ENCODE data around the gene SCFD2.

SCFD2 gene

GRCh38 chr4:53367721-53368120, 1.9 kb upstream of the SCFD2 start:
- Histone ChIP-seq H3K36me3 (ENCODE audit: control insufficient read depth in 1 of 2, insufficient read depth in 2 of 2, low read length in 2 of 2) (no peaks in the 10 kb centered on the region), H3K9ac (ENCODE audit: low read depth in 1 of 2, low read length in 2 of 2) (no peak overlapping the region), H3K27ac (ENCODE audit: low read depth, low read length) (no peak overlapping the region), H3K4me1 (ENCODE audit: control insufficient read depth in 1 of 2, insufficient read depth in 2 of 2, low read length in 2 of 2) (peaks cover 13 to 18% of the 10 kb centered on the region in 2 donors), H3K9me3 (ENCODE audit: control insufficient read depth in 1 of 2, low read length in 2 of 2) (no peaks in the 10 kb centered on the region), H3K27me3 (ENCODE audit: control insufficient read depth in 1 of 2, insufficient read depth in 2 of 2, low read length in 2 of 2) (peaks cover 4% of the 10 kb centered on the region in 2 donors), H3K4me3 (ENCODE audit: low read depth in 1 of 2, low read length in 2 of 2) (no peak overlapping the region)

- Histone ChIP-seq H3K27me3 (ENCODE audit: control insufficient read depth in 1 of 2, insufficient read depth in 2 of 2, low read length in 2 of 2) (peaks cover 4% of the 10 kb centered on the region in 2 donors), H3K4me1 (ENCODE audit: control insufficient read depth in 1 of 2, insufficient read depth in 2 of 2, low read length in 2 of 2) (peaks cover 20 to 24% of the 10 kb centered on the region in 2 donors), H3K4me3 (ENCODE audit: low read depth in 1 of 2, low read length in 2 of 2) (peak overlapping the region; percentile 98 to 99), H3K9me3 (ENCODE audit: control insufficient read depth in 1 of 2, low read length in 2 of 2) (no peaks in the 10 kb centered on the region), H3K36me3 (ENCODE audit: control insufficient read depth in 1 of 2, insufficient read depth in 2 of 2, low read length in 2 of 2) (no peaks in the 10 kb centered on the region), H3K27ac (ENCODE audit: low read depth, low read length) (no peak overlapping the region), H3K9ac (ENCODE audit: low read depth in 1 of 2, low read length in 2 of 2) (peak overlapping the region; percentile 68 to 73)
Observed at GRCh38 chr4:53366301-53366716, 448 bp upstream of the SCFD2 start.

DNA sequence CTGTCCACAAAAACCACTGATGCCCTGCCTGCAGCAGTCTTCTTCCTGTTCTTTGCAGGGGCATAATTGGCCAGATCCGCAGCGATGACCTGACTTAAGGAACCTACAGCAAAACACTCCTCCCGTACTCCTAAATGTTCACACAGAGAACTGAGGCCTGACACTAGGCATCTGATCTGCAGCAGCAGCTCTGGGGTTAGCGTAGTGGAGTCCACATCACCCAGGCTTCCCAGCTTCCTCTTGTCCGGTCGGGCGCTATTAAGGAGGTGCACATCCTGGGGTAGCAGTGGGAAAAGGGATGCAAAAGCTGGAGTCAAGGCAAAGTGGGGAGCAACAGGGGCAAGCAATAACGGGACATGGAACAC, 758 bp downstream of the SCFD2 start:
- Histone ChIP-seq H3K9me3 (ENCODE audit: control insufficient read depth in 1 of 2, low read length in 2 of 2) (no peaks in the 10 kb centered on the region), H3K27ac (ENCODE audit: low read depth, low read length) (no peak overlapping the region), H3K4me3 (ENCODE audit: low read depth in 1 of 2, low read length in 2 of 2) (peak overlapping the region; percentile 98 to 99), H3K27me3 (ENCODE audit: control insufficient read depth in 1 of 2, insufficient read depth in 2 of 2, low read length in 2 of 2) (peaks cover 4% of the 10 kb centered on the region in 2 donors), H3K4me1 (ENCODE audit: control insufficient read depth in 1 of 2, insufficient read depth in 2 of 2, low read length in 2 of 2) (peaks cover 20 to 24% of the 10 kb centered on the region in 2 donors), H3K9ac (ENCODE audit: low read depth in 1 of 2, low read length in 2 of 2) (peak overlapping the region; percentile 68 to 85), H3K36me3 (ENCODE audit: control insufficient read depth in 1 of 2, insufficient read depth in 2 of 2, low read length in 2 of 2) (no peaks in the 10 kb centered on the region)

GRCh38 chr4:53364624-53365023, 1.2 kb downstream of the SCFD2 start:
- no peaks in the 10 kb centered on the region for H3K36me3 ChIP-seq (ENCODE audit: control insufficient read depth in 1 of 2, insufficient read depth in 2 of 2, low read length in 2 of 2)
- peaks cover 20 to 24% of the 10 kb centered on the region in 2 donors for H3K4me1 ChIP-seq (ENCODE audit: control insufficient read depth in 1 of 2, insufficient read depth in 2 of 2, low read length in 2 of 2)
- no peaks in the 10 kb centered on the region for H3K9me3 ChIP-seq (ENCODE audit: control insufficient read depth in 1 of 2, low read length in 2 of 2)
- H3K27me3 ChIP-seq (ENCODE audit: control insufficient read depth in 1 of 2, insufficient read depth in 2 of 2, low read length in 2 of 2): peaks cover 4% of the 10 kb centered on the region in 2 donors
- peak overlapping the region; percentile 68 to 85 for H3K9ac ChIP-seq (ENCODE audit: low read depth in 1 of 2, low read length in 2 of 2)
- H3K27ac ChIP-seq (ENCODE audit: low read depth, low read length): no peak overlapping the region
- peak overlapping the region; percentile 98 to 99 for H3K4me3 ChIP-seq (ENCODE audit: low read depth in 1 of 2, low read length in 2 of 2)

- H3K4me3 ChIP-seq (ENCODE audit: low read depth in 1 of 2, low read length in 2 of 2): peak overlapping the region in 1 of 2 donors; percentile 26
- H3K27ac ChIP-seq (ENCODE audit: low read depth, low read length): no peak overlapping the region
- no peaks in the 10 kb centered on the region for H3K27me3 ChIP-seq (ENCODE audit: control insufficient read depth in 1 of 2, insufficient read depth in 2 of 2, low read length in 2 of 2)
- no peaks in the 10 kb centered on the region for H3K36me3 ChIP-seq (ENCODE audit: control insufficient read depth in 1 of 2, insufficient read depth in 2 of 2, low read length in 2 of 2)
- no peak overlapping the region for H3K9ac ChIP-seq (ENCODE audit: low read depth in 1 of 2, low read length in 2 of 2)
- peaks cover 20 to 24% of the 10 kb centered on the region in 2 donors for H3K4me1 ChIP-seq (ENCODE audit: control insufficient read depth in 1 of 2, insufficient read depth in 2 of 2, low read length in 2 of 2)
- H3K9me3 ChIP-seq (ENCODE audit: control insufficient read depth in 1 of 2, low read length in 2 of 2): no peaks in the 10 kb centered on the region
Observed at GRCh38 chr4:53362093-53362492, 3.8 kb downstream of the SCFD2 start.

- no peaks in the 10 kb centered on the region for H3K36me3 ChIP-seq (ENCODE audit: control insufficient read depth in 1 of 2, insufficient read depth in 2 of 2, low read length in 2 of 2)
- no peaks in the 10 kb centered on the region for H3K9me3 ChIP-seq (ENCODE audit: control insufficient read depth in 1 of 2, low read length in 2 of 2)
- H3K27ac ChIP-seq (ENCODE audit: low read depth, low read length): no peak overlapping the region
- no peak overlapping the region for H3K4me3 ChIP-seq (ENCODE audit: low read depth in 1 of 2, low read length in 2 of 2)
- no peak overlapping the region for H3K9ac ChIP-seq (ENCODE audit: low read depth in 1 of 2, low read length in 2 of 2)
- peaks cover 20 to 21% of the 10 kb centered on the region in 2 donors for H3K4me1 ChIP-seq (ENCODE audit: control insufficient read depth in 1 of 2, insufficient read depth in 2 of 2, low read length in 2 of 2)
- H3K27me3 ChIP-seq (ENCODE audit: control insufficient read depth in 1 of 2, insufficient read depth in 2 of 2, low read length in 2 of 2): no peaks in the 10 kb centered on the region
Observed at GRCh38 chr4:53361451-53361850, 4.4 kb downstream of the SCFD2 start.

DNA sequence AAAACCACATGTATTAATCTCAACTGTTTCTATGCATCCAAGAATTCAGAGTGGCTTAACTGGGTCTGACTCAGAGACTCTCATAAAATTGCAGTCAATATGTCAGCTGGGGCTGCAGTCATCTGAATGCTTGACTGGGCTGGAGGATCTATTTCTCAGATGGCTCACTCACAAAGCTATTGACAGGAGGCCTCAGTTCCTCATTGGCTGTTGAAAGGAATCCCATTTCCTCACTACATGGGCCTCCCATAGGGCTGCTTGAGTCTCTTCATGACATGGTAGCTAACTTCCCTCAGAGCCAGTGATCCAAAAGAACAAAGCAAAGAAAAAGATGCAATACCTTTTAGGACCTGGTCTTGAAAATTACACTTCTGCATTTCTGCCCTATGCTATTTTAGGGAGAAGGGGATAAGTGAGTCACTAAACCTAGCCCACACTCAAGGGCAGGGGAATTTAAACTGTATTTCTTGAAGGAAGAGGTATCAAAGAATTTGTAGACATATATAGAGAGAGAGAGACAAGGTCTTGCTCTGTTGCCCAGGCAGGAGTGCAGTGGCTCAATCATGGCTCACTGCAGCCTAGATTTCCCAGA, 9.8 kb downstream of the SCFD2 start:
- H3K9ac ChIP-seq (ENCODE audit: low read depth in 1 of 2, low read length in 2 of 2): no peak overlapping the region
- no peak overlapping the region for H3K27ac ChIP-seq (ENCODE audit: low read depth, low read length)
- no peaks in the 10 kb centered on the region for H3K27me3 ChIP-seq (ENCODE audit: control insufficient read depth in 1 of 2, insufficient read depth in 2 of 2, low read length in 2 of 2)
- H3K36me3 ChIP-seq (ENCODE audit: control insufficient read depth in 1 of 2, insufficient read depth in 2 of 2, low read length in 2 of 2): peaks cover 9 to 12% of the 10 kb centered on the region in 2 donors
- H3K9me3 ChIP-seq (ENCODE audit: control insufficient read depth in 1 of 2, low read length in 2 of 2): no peaks in the 10 kb centered on the region
- no peak overlapping the region for H3K4me3 ChIP-seq (ENCODE audit: low read depth in 1 of 2, low read length in 2 of 2)
- H3K4me1 ChIP-seq (ENCODE audit: control insufficient read depth in 1 of 2, insufficient read depth in 2 of 2, low read length in 2 of 2): no peaks in the 10 kb centered on the region

DNA sequence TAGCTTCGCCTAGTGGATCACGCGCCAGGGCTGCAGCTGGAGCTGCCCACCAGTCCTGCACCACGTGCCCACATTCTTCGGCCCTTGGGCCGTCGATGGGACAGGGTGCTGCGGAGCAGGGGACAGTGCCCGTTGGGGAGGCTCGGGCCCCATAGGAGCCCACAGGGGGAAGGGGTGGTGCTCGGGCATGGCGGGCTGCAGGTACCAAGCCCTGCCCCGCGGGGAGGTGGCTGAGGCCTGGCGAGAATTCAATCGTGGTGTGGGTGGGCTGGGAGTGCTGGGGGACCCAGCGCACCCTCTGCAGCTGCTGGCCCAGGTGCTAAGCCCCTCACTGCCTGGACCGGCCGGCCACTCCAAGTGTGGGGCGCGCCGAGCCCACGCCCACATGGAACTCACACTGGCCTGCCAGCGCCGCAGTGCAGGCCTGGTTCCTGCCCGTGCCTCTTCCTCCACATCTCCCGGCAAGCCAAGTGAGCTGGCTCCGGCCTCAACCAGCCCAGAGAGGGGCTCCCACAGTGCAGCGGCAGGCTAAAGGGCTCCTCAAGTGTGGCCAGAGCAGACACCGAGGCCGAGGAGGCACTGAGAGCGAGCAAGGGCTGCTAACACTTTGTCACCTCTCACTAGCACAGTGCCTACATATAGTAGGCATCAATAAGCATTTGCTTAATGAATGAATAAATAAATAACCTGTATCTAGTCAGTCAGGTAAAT, 11.7 kb downstream of the SCFD2 start:
- Histone ChIP-seq H3K4me3 (ENCODE audit: low read depth in 1 of 2, low read length in 2 of 2) (no peak overlapping the region), H3K27me3 (ENCODE audit: control insufficient read depth in 1 of 2, insufficient read depth in 2 of 2, low read length in 2 of 2) (no peaks in the 10 kb centered on the region), H3K36me3 (ENCODE audit: control insufficient read depth in 1 of 2, insufficient read depth in 2 of 2, low read length in 2 of 2) (peaks cover 15 to 18% of the 10 kb centered on the region in 2 donors), H3K4me1 (ENCODE audit: control insufficient read depth in 1 of 2, insufficient read depth in 2 of 2, low read length in 2 of 2) (no peaks in the 10 kb centered on the region), H3K9me3 (ENCODE audit: control insufficient read depth in 1 of 2, low read length in 2 of 2) (no peaks in the 10 kb centered on the region), H3K9ac (ENCODE audit: low read depth in 1 of 2, low read length in 2 of 2) (no peak overlapping the region), H3K27ac (ENCODE audit: low read depth, low read length) (no peak overlapping the region)

- Histone ChIP-seq H3K27me3 (ENCODE audit: control insufficient read depth in 1 of 2, insufficient read depth in 2 of 2, low read length in 2 of 2) (no peaks in the 10 kb centered on the region), H3K9ac (ENCODE audit: low read depth in 1 of 2, low read length in 2 of 2) (no peak overlapping the region), H3K9me3 (ENCODE audit: control insufficient read depth in 1 of 2, low read length in 2 of 2) (no peaks in the 10 kb centered on the region), H3K4me1 (ENCODE audit: control insufficient read depth in 1 of 2, insufficient read depth in 2 of 2, low read length in 2 of 2) (no peaks in the 10 kb centered on the region), H3K27ac (ENCODE audit: low read depth, low read length) (no peak overlapping the region), H3K36me3 (ENCODE audit: control insufficient read depth in 1 of 2, insufficient read depth in 2 of 2, low read length in 2 of 2) (peaks cover 15 to 16% of the 10 kb centered on the region in 2 donors), H3K4me3 (ENCODE audit: low read depth in 1 of 2, low read length in 2 of 2) (no peak overlapping the region)
Observed at GRCh38 chr4:53349091-53349491, 16.8 kb downstream of the SCFD2 start.

- H3K27me3 ChIP-seq (ENCODE audit: control insufficient read depth in 1 of 2, insufficient read depth in 2 of 2, low read length in 2 of 2): no peaks in the 10 kb centered on the region
- H3K4me3 ChIP-seq (ENCODE audit: low read depth in 1 of 2, low read length in 2 of 2): no peak overlapping the region
- no peak overlapping the region for H3K27ac ChIP-seq (ENCODE audit: low read depth, low read length)
- no peak overlapping the region for H3K9ac ChIP-seq (ENCODE audit: low read depth in 1 of 2, low read length in 2 of 2)
- no peaks in the 10 kb centered on the region for H3K9me3 ChIP-seq (ENCODE audit: control insufficient read depth in 1 of 2, low read length in 2 of 2)
- no peaks in the 10 kb centered on the region for H3K4me1 ChIP-seq (ENCODE audit: control insufficient read depth in 1 of 2, insufficient read depth in 2 of 2, low read length in 2 of 2)
- H3K36me3 ChIP-seq (ENCODE audit: control insufficient read depth in 1 of 2, insufficient read depth in 2 of 2, low read length in 2 of 2): peaks cover 15 to 16% of the 10 kb centered on the region in 2 donors
Observed at GRCh38 chr4:53348046-53348445, 17.8 kb downstream of the SCFD2 start.

Measured in duodenal mucosa (tissue), 2 donors.